ENCODE data around the gene ABLIM1.

ABLIM1 gene

GRCh38 chr10:114402871-114403540 lies 255.1 kb downstream of the ABLIM1 start:
- DNase-seq = no peak

- no peak for DNase-seq
Observed at GRCh38 chr10:114402233-114402632, 255.8 kb downstream of the ABLIM1 start.

- no peak for DNase-seq
Observed at GRCh38 chr10:114401195-114401791, 256.8 kb downstream of the ABLIM1 start.

GRCh38 chr10:114400091-114400490 lies 258.0 kb downstream of the ABLIM1 start:
- DNase-seq = no peak

GRCh38 chr10:114399576-114399975 lies 258.5 kb downstream of the ABLIM1 start:
- no peak for DNase-seq

GRCh38 chr10:114398587-114399331 lies 259.3 kb downstream of the ABLIM1 start:
- no peak for DNase-seq

- no peak for DNase-seq
Observed at GRCh38 chr10:114397651-114398145, 260.4 kb downstream of the ABLIM1 start.

- no peak for DNase-seq
Observed at GRCh38 chr10:114396464-114396863, 261.6 kb downstream of the ABLIM1 start.

- no peak for DNase-seq
Observed at GRCh38 chr10:114395366-114396022, 262.6 kb downstream of the ABLIM1 start.

GRCh38 chr10:114394531-114394930 lies 263.5 kb downstream of the ABLIM1 start:
- no peak for DNase-seq

- no peak for DNase-seq
Observed at GRCh38 chr10:114393886-114394285, 264.2 kb downstream of the ABLIM1 start.

- DNase-seq = no peak
Observed at GRCh38 chr10:114393482-114393881, 264.6 kb downstream of the ABLIM1 start.

GRCh38 chr10:114392112-114392835 lies 265.8 kb downstream of the ABLIM1 start:
- DNase-seq = no peak

GRCh38 chr10:114391599-114391998 lies 266.5 kb downstream of the ABLIM1 start:
- no peak for DNase-seq

- DNase-seq = no peak
Observed at GRCh38 chr10:114389426-114389825, 268.6 kb downstream of the ABLIM1 start.

- DNase-seq = no peak
Observed at GRCh38 chr10:114388275-114388674, 269.8 kb downstream of the ABLIM1 start.

- DNase-seq = no peak
Observed at GRCh38 chr10:114387784-114388183, 270.3 kb downstream of the ABLIM1 start.

- no peak for DNase-seq
Observed at GRCh38 chr10:114386452-114386851, 271.6 kb downstream of the ABLIM1 start.

- no peak for DNase-seq
Observed at GRCh38 chr10:114385557-114385956, 272.5 kb downstream of the ABLIM1 start.

- no peak for DNase-seq
Observed at GRCh38 chr10:114384601-114385000, 273.5 kb downstream of the ABLIM1 start.

GRCh38 chr10:114384181-114384580 lies 273.9 kb downstream of the ABLIM1 start:
- no peak for DNase-seq
